Keratinocyte (primary cell): ENCODE data around the gene SOD1. TPM values are rescaled to one million over a fixed set of nuclear protein-coding genes. Genes with fewer than 3 reads are reported as not detected.

ENCODE experiments used
- DNase-seq: peaks from one replicate; pipeline ENCODE4 v3.0.0-alpha.2; 2011; ENCODE audit warnings: low read depth, missing footprints, low spot score
- FAIRE-seq: peaks from 2 replicates; lab custom pipeline; 2011; peaks lifted over from hg19 to GRCh38; lab: Jason Lieb, UNC
- H2AFZ ChIP-seq: 2 replicates; pipeline ENCODE4 v1.6.0; 2012; ENCODE audit warnings: low read length, control low read depth, inconsistent platforms; ENCODE audit not compliant: control insufficient read depth
- H3K27ac ChIP-seq: 2 replicates; pipeline ENCODE4 v1.5.1; 2011; ENCODE audit warnings: low read length; ENCODE audit not compliant: control insufficient read depth, insufficient read depth
- H3K27me3 ChIP-seq: 3 replicates; pipeline ENCODE4 v1.6.0; 2011; ENCODE audit warnings: low read length; ENCODE audit not compliant: control insufficient read depth, insufficient read depth; ENCODE audit errors: extremely low read depth
- H3K36me3 ChIP-seq, 2 experiments: 2 replicates in 1 of 2; 3 replicates in 1 of 2; pipeline ENCODE4 v1.5.1; 2011; ENCODE audit warnings: low read length in 2 of 2, mild to moderate bottlenecking in 1 of 2; ENCODE audit not compliant: control insufficient read depth in 2 of 2, insufficient read depth in 2 of 2; ENCODE audit errors: extremely low read depth in 1 of 2
- H3K4me1 ChIP-seq: 3 replicates; pipeline ENCODE4 v1.5.1; 2011; ENCODE audit warnings: low read length; ENCODE audit not compliant: control insufficient read depth, insufficient read depth; ENCODE audit errors: extremely low read depth
- H3K4me2 ChIP-seq: 3 replicates; pipeline ENCODE4 v1.6.0; 2011; ENCODE audit warnings: low read depth, low read length; ENCODE audit not compliant: control insufficient read depth, insufficient read depth; ENCODE audit errors: extremely low read depth
- H3K4me3 ChIP-seq, 3 experiments: fragments of 200-600 bp in 1 of 3; sonication (generic) in 1 of 3; 2 replicates in 2 of 3; 3 replicates in 1 of 3; pipeline ENCODE4 v1.5.1; 2011 to 2016; ENCODE audit warnings: low read length in 3 of 3, mild to moderate bottlenecking in 3 of 3, control low read depth in 2 of 3, inconsistent platforms in 1 of 3, low read depth in 1 of 3, mixed read lengths in 1 of 3, mixed run types in 1 of 3, moderate library complexity in 1 of 3; ENCODE audit not compliant: control insufficient read depth in 2 of 3, insufficient read depth in 2 of 3; ENCODE audit errors: extremely low read depth in 1 of 3
- H3K79me2 ChIP-seq: 2 replicates; pipeline ENCODE4 v1.6.0; 2012; ENCODE audit warnings: low read length; ENCODE audit not compliant: control insufficient read depth, insufficient read depth
- H3K9ac ChIP-seq: 3 replicates; pipeline ENCODE4 v1.6.0; 2011; ENCODE audit warnings: low read length; ENCODE audit not compliant: control insufficient read depth, insufficient read depth; ENCODE audit errors: extremely low read depth
- H3K9me1 ChIP-seq: 3 replicates; pipeline ENCODE4 v1.6.0; 2011; ENCODE audit warnings: low read length; ENCODE audit not compliant: control insufficient read depth, insufficient read depth; ENCODE audit errors: extremely low read depth
- H3K9me3 ChIP-seq: 2 replicates; pipeline ENCODE4 v1.5.1; 2012; ENCODE audit warnings: low read depth, low read length; ENCODE audit not compliant: control insufficient read depth
- H4K20me1 ChIP-seq: 3 replicates; pipeline ENCODE4 v1.6.0; 2011; ENCODE audit warnings: low read length; ENCODE audit not compliant: control insufficient read depth, insufficient read depth; ENCODE audit errors: extremely low read depth
- CTCF ChIP-seq, 3 experiments: IDR thresholded peaks in 1 of 3; conservative IDR thresholded peaks in 1 of 3; optimal IDR thresholded peaks in 1 of 3; 2 replicates in 2 of 3; 3 replicates in 1 of 3; pipeline versions ENCODE3 to v1.5.1; 2011; ENCODE audit warnings: low read length in 3 of 3, mild to moderate bottlenecking in 3 of 3, moderate library complexity in 2 of 3, control low read depth in 1 of 3, inconsistent platforms in 1 of 3; ENCODE audit not compliant: insufficient read depth in 2 of 3; ENCODE audit errors: extremely low read depth in 1 of 3
- EZH2 ChIP-seq: IDR thresholded peaks from one replicate; pipeline ENCODE4 v1.6.1; 2012; ENCODE audit warnings: inconsistent platforms, mild to moderate bottlenecking, low read length, moderate library complexity
- dilution Hi-C: fragments of 300-500 bp; cut with MboI; formaldehyde crosslinking; loops from one replicate; pipeline ENCODE4 v1.7.0; 2020; ENCODE audit warnings: low sequenced_read_pairs; ENCODE audit not compliant: extremely low pct_ligation_motif_present
- polyA plus RNA-seq, 5 experiments: library from polyadenylated mRNA; depleted of rRNA in 3 of 5; stranded (reverse) in 3 of 5; stranded (forward) in 1 of 5; unstranded in 1 of 5; fragments of >200 nt; gene quantifications; 1 replicate in 1 of 5; 2 replicates in 3 of 5; 3 replicates in 1 of 5; pipeline versions ENCODE4 v1.2.1 to v1.2.3, GENCODE V29; 2011 to 2012; ENCODE audit warnings: missing spikeins in 2 of 5, low read depth in 1 of 5, low replicate concordance in 1 of 5

The SOD1 gene
- polyA plus RNA-seq, 1 donor (not counting 4 experiments of a cell fraction or from before 2014, with no cell fraction given) = 426 TPM

- no peak for DNase-seq
- Histone ChIP-seq H3K9me3 (no peaks in the 10 kb centered on the region), H3K4me2 (peak overlapping the region; percentile 12), H3K9me1 (no peaks in the 10 kb centered on the region), H2AFZ (peak overlapping the region; percentile 50), H3K36me3 (no peaks in the 10 kb centered on the region), H4K20me1 (no peaks in the 10 kb centered on the region), H3K4me3 (no peak overlapping the region), H3K9ac (no peak overlapping the region), H3K4me1 (peaks cover 13% of the 10 kb centered on the region), H3K27ac (no peak overlapping the region), H3K79me2 (peaks cover 31% of the 10 kb centered on the region), H3K27me3 (no peaks in the 10 kb centered on the region)
- no peak for FAIRE-seq
- dilution Hi-C loops = no loop called here
- no peak for TF ChIP-seq EZH2
- no peak for TF ChIP-seq CTCF (optimal IDR thresholded peaks at IDR 0.05 in 1 of 3, IDR thresholded peaks at IDR 0.05 in 1 of 3, conservative IDR thresholded peaks at IDR 0.05 in 1 of 3; ENCODE audit: extremely low read depth in 1 of 3, insufficient read depth in 2 of 3, low read length in 3 of 3)
Observed at GRCh38 chr21:31658053-31658452, 1.4 kb upstream of the SOD1 start.

- H3K27ac ChIP-seq = peak overlapping the region; percentile 87
- no peaks in the 10 kb centered on the region for H3K27me3 ChIP-seq
- dilution Hi-C loops = no loop called here
- peaks cover 41% of the 10 kb centered on the region for H3K79me2 ChIP-seq
- H3K4me1 ChIP-seq = peaks cover 13% of the 10 kb centered on the region
- FAIRE-seq (no peak), DNase-seq (no peak)
- no peaks in the 10 kb centered on the region for H4K20me1 ChIP-seq
- peak overlapping the region; percentile 92 for H3K9ac ChIP-seq
- peak overlapping the region; percentile 85 to 91 (median 85) for H3K4me3 ChIP-seq
- H2AFZ ChIP-seq = peak overlapping the region; percentile 80
- H3K4me2 ChIP-seq = peak overlapping the region; percentile 81
- no peaks in the 10 kb centered on the region for H3K9me1 ChIP-seq
- H3K36me3 ChIP-seq = peaks cover 5 to 6% of the 10 kb centered on the region in 2 experiments
- no peaks in the 10 kb centered on the region for H3K9me3 ChIP-seq
- TF ChIP-seq CTCF (optimal IDR thresholded peaks at IDR 0.05 in 1 of 3, IDR thresholded peaks at IDR 0.05 in 1 of 3, conservative IDR thresholded peaks at IDR 0.05 in 1 of 3; ENCODE audit: extremely low read depth in 1 of 3, insufficient read depth in 2 of 3, low read length in 3 of 3) (no peak), EZH2 (no peak)
Observed at GRCh38 chr21:31659286-31659535, 282 bp upstream of the SOD1 start.
